Pons (tissue), 1 donor: Measurements from ENCODE around the gene SLC6A19.

ENCODE experiments used
- DNase-seq: peaks from one replicate; pipeline ENCODE4 v3.0.0-alpha.2; 2016; ENCODE audit warnings: low spot score

Gene SLC6A19

GRCh38 chr5:1195916-1196315 lies 5.5 kb upstream of the SLC6A19 start:
- no peak for DNase-seq

- no peak for DNase-seq
Observed at GRCh38 chr5:1196562-1196961, 4.8 kb upstream of the SLC6A19 start.

GRCh38 chr5:1197876-1198666 lies 3.3 kb upstream of the SLC6A19 start:
- no peak for DNase-seq

GRCh38 chr5:1199340-1199648 lies 2.1 kb upstream of the SLC6A19 start:
- DNase-seq: no peak

- DNase-seq: no peak
Observed at GRCh38 chr5:1199649-1200494, 1.5 kb upstream of the SLC6A19 start.

GRCh38 chr5:1200495-1201326 lies 684 bp upstream of the SLC6A19 start:
- DNase-seq: no peak

- DNase-seq: no peak
Observed at GRCh38 chr5:1202026-1202797, 817 bp downstream of the SLC6A19 start.

- DNase-seq: no peak
Observed at GRCh38 chr5:1202798-1203185, 1.4 kb downstream of the SLC6A19 start.

- DNase-seq: no peak
Observed at GRCh38 chr5:1203311-1203967, 2.0 kb downstream of the SLC6A19 start.

- DNase-seq: no peak
Observed at GRCh38 chr5:1203968-1204692, 2.7 kb downstream of the SLC6A19 start.

GRCh38 chr5:1204693-1205242 lies 3.4 kb downstream of the SLC6A19 start:
- DNase-seq: peak; percentile 20

- no peak for DNase-seq
Observed at GRCh38 chr5:1205255-1206180, 4.1 kb downstream of the SLC6A19 start.

GRCh38 chr5:1206521-1207412 lies 5.4 kb downstream of the SLC6A19 start:
- DNase-seq: no peak

- no peak for DNase-seq
Observed at GRCh38 chr5:1207555-1207954, 6.2 kb downstream of the SLC6A19 start.

GRCh38 chr5:1208221-1208742 lies 6.9 kb downstream of the SLC6A19 start:
- no peak for DNase-seq

GRCh38 chr5:1208743-1209488 lies 7.5 kb downstream of the SLC6A19 start:
- no peak for DNase-seq

GRCh38 chr5:1209489-1209852 lies 8.1 kb downstream of the SLC6A19 start:
- no peak for DNase-seq
